MG63 (cell line): ENCODE measurements around the gene GDAP1L1. TPM values are rescaled to one million over a fixed set of nuclear protein-coding genes. Genes with fewer than 3 reads are reported as not detected.

Experiments
- DNase-seq: peaks from one replicate; pipeline ENCODE4 v3.0.0-alpha.2; 2020
- H3K27me3 ChIP-seq: fragments of 250-450 bp; sonication (Bioruptor Pico); 2 replicates; pipeline ENCODE4 v1.5.1; 2020; ENCODE audit warnings: mild to moderate bottlenecking, moderate library complexity
- H3K36me3 ChIP-seq: fragments of 250-450 bp; sonication (Bioruptor Pico); 2 replicates; pipeline ENCODE4 v1.5.1; 2020; ENCODE audit warnings: mild to moderate bottlenecking, moderate library complexity
- H3K4me3 ChIP-seq: fragments of 250-450 bp; sonication (Bioruptor Pico); 2 replicates; pipeline ENCODE4 v1.5.1; 2020; ENCODE audit warnings: mild to moderate bottlenecking, moderate library complexity
- H3K9me3 ChIP-seq: fragments of 250-450 bp; sonication (Bioruptor Pico); 2 replicates; pipeline ENCODE4 v1.5.1; 2020; ENCODE audit warnings: mild to moderate bottlenecking, moderate library complexity
- total RNA-seq: library from RNA; depleted of rRNA; stranded (reverse); fragments of >200 nt; shearing (Covaris generic); gene quantifications from 2 replicates; pipeline ENCODE4 v1.2.3, GENCODE V29; 2014; ENCODE audit warnings: low replicate concordance; rRNA removed

GDAP1L1 gene
- not detected in 2 replicates for total RNA-seq

DNA sequence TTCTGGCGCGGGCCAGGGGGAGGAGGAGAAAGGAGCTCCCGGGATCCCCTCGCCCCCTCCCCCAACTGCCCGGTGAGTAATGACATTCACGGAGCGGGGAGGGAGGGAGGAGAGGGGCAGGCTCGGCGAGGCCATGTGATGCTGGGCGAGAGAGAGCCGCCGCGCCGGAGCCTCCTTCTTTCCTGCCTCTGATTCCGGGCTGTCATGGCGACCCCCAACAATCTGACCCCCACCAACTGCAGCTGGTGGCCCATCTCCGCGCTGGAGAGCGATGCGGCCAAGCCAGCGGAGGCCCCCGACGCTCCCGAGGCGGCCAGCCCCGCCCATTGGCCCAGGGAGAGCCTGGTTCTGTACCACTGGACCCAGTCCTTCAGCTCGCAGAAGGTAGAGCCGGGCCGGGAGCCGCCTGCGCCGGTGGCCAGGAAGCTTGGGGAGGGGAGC, at the start of gene GDAP1L1:
GDAP1L1 (plus strand) TSS at position 178 of the 441 bp plus-strand sequence; CDS start at position 205, 27 bp downstream.
- H3K36me3 ChIP-seq = no peaks in the 10 kb centered on the region
- H3K4me3 ChIP-seq = no peak within 1 kb of the TSS
- no peaks in the 10 kb centered on the region for H3K9me3 ChIP-seq
- no peaks in the 10 kb centered on the region for H3K27me3 ChIP-seq
- no peak for DNase-seq

DNA sequence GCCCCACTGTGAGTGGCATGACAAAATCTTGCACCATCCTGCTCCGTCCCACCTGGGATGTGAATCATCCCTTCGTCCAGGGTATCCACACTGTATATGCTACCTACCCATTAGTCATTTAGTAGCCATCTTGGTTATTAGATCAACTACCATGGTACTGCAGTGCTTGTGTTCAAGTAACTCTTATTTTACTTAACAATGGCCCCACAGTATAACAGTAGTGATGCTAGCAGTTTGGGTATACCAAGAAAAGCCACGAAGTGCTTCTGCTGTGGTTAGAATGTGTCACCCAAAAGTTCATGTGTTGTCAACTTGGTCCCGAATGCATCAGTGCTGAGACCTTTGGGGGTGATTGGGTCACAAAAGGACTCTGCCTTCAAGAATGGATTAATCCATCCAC, 48.2 kb upstream of the GDAP1L1 start:
- no peak for DNase-seq
- Histone ChIP-seq H3K27me3 (no peaks in the 10 kb centered on the region), H3K36me3 (peaks cover 79% of the 10 kb centered on the region), H3K4me3 (no peak overlapping the region), H3K9me3 (no peaks in the 10 kb centered on the region)

DNA sequence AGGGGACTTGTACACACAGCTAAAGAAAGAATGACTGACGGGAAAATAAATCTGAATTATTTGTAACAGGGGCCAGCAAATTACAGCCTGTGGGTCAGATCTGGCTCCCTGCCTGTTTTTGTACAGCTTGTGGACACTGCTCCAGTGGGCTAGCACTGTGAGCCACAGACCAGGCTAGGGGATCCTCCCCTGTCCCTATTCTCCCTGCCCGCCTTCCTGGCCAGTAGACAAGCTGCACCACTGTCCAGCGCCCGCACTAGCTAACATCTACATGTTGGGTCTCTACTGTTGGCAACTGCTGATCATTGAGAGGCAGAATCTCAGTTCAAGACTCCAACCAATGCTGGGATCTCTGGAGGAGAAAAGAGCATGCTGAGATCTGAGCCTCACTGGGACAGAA, 47.2 kb upstream of the GDAP1L1 start:
- H3K36me3 ChIP-seq = peaks cover 85% of the 10 kb centered on the region
- DNase-seq = no peak

DNA sequence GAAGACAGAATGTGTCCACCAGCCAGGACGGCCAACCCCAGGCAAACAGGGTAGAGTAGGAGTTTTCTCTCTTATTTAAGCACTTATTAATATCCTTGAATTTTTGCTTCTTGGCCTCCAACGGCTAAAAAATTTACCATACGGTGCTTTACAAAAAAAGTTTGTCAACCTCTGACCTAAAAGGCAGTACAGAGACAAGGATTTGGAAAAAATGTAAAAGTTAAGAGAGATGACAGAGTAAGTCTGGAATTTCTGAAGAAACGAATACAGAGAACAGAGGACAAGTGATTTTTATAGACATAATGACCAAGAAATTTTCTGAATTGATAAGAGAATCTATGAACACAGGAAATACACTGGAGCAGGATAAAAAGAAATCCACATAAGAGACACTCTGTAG, 46.7 kb upstream of the GDAP1L1 start:
- Histone ChIP-seq H3K27me3 (no peaks in the 10 kb centered on the region), H3K36me3 (peaks cover 90% of the 10 kb centered on the region), H3K4me3 (no peak overlapping the region), H3K9me3 (no peaks in the 10 kb centered on the region)
- DNase-seq = no peak

More for the DNA sequence above, 47.2 kb upstream of the GDAP1L1 start:
- Histone ChIP-seq H3K4me3 (no peak overlapping the region), H3K27me3 (no peaks in the 10 kb centered on the region), H3K9me3 (no peaks in the 10 kb centered on the region)

DNA sequence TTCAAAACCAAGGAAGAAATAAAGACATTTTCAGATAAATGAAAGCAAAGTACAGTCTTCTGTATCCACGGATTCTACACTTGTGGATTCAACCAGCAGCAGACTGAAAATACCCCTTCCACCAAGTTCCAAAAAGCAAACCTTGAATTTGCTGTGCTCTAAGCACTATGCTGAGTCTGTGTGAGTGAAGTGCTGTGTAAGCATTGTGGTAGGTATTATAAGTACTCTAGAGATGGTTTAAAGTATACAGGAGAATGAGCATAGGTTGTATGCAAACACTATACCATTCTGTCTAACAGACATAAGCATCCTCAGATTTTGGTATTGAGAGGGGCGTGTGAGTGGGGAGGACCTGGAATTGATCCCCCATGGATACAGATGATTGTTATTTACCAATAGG, 46.1 kb upstream of the GDAP1L1 start:
- Histone ChIP-seq H3K27me3 (no peaks in the 10 kb centered on the region), H3K4me3 (no peak overlapping the region), H3K9me3 (no peaks in the 10 kb centered on the region), H3K36me3 (peaks cover 89% of the 10 kb centered on the region)
- DNase-seq = no peak

DNA sequence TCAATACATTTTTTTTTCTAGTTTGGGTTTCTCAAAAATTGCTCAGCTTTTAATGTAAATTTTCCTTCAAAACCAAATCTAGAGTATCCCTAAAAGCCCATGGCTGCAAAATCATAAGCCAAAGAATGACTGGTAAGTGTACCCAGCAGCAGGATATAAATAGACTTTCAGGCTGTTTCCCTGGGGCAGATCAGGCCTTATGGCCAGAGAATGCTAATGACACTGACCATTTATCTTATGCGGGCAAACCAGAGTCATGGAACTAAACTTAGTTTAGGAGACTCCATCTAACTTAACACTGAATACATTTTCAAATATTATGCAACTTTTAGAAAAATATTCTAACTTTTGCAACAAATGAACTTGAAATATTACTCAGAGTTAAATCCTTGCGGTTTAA, 43.9 kb upstream of the GDAP1L1 start:
- H3K4me3 ChIP-seq = no peak overlapping the region
- no peaks in the 10 kb centered on the region for H3K9me3 ChIP-seq
- no peaks in the 10 kb centered on the region for H3K27me3 ChIP-seq
- no peak for DNase-seq
- H3K36me3 ChIP-seq = peaks cover 76% of the 10 kb centered on the region

DNA sequence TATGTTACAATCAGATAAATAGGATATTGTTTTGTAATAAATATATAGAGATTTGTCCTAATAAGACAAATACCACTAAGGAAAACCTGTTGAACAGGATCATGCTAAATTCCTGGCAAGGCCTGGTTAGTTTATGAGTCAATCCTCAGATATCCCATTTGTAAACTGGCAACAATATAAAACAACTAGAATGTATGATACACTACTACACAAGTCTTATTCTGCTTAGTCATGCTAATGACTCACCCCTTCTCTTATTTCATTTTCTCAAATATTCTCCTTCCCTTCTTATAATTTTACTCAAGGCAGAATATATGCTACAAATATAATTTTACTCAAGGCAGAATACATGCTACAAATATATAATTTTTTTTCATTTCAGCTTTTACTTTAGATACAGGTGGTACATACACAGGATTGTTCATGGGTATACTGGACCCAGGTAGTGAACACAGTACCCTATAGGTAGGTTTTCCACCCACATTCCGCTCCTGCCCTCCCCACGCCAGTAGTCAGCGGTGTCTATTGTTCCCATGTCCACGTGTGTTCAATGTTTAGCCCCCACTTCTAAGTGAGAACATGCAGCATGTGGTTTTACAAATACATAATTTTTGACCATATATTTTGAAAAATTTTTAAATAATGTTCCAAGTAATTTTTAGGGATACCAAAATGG, 42.8 kb upstream of the GDAP1L1 start:
- no peak overlapping the region for H3K4me3 ChIP-seq
- H3K9me3 ChIP-seq = no peaks in the 10 kb centered on the region
- DNase-seq = no peak
- no peaks in the 10 kb centered on the region for H3K27me3 ChIP-seq
- H3K36me3 ChIP-seq = peaks cover 66% of the 10 kb centered on the region

DNA sequence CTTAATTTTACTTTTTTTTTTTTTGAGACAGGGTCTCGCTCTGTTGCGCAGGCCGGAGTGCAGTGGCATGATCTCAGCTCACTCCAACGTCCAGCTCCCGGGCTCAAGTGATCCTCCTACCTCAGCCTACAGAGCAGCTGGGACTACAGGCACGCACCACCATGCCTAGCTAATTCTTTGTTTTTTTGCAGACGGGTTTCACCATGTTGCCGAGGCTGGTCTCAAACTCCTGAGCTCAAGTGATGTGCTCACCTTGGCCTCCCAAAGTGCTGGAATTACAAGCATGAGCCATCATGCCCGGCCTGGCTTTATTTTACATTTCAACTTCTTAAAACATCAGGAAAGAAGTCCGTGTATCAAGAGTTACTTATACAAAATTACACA, 42.3 kb upstream of the GDAP1L1 start:
- no peak for DNase-seq
- no peak overlapping the region for H3K4me3 ChIP-seq
- H3K36me3 ChIP-seq = peaks cover 61% of the 10 kb centered on the region
- H3K27me3 ChIP-seq = no peaks in the 10 kb centered on the region
- no peaks in the 10 kb centered on the region for H3K9me3 ChIP-seq

DNA sequence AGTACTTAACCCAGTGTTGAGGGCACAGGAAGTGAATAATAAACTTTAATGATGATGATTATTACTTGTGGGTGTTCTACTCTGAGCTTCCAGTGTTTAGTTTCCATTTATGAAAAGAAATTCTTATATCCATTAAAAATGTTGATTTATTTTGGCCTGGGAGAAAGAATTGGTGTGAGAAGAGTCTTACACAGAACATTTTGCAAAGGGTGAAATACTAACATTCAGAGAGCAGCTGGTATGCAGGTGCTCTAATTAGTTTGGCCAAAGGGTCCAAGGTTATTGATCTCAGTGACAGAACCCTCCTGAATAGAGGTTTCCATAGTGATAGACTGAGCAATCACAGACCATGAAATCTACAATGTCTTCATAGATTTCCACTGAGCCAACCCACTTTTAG, 41.0 kb upstream of the GDAP1L1 start:
- H3K36me3 ChIP-seq = peaks cover 48% of the 10 kb centered on the region
- H3K4me3 ChIP-seq = no peak overlapping the region
- H3K9me3 ChIP-seq = no peaks in the 10 kb centered on the region
- H3K27me3 ChIP-seq = no peaks in the 10 kb centered on the region
- DNase-seq = no peak

DNA sequence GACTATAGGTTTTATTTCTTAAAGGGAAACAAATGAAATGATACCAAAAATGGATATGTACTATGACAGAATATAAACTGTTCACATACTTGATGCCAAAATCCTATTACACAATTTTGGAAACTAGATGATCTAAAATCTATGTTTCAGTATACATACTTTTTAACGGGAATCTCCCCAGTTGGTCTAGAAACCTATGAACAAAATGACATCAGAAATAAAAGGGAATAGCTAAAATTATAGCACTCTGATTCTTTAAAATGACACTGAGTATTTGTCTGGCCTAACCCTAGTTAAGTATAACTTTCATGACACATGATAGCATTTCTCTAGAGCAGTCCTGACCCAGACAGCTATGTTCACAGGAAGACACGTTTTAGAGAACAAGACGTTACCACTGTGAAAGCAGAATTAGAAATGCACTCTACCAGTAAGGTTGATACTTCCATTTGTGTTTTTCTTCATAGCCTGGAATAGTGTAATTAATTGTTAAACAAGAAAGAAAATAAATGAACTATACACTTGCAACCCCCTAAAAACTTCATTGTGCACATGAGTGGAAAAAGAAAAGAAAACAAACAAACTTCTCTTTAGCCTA, 39.9 kb upstream of the GDAP1L1 start:
- H3K36me3 ChIP-seq = peaks cover 37% of the 10 kb centered on the region
- no peaks in the 10 kb centered on the region for H3K9me3 ChIP-seq
- no peaks in the 10 kb centered on the region for H3K27me3 ChIP-seq
- DNase-seq = no peak
- H3K4me3 ChIP-seq = 0 out of 2 replicates have a peak overlapping the region, but pooled peaks have one; percentile 84

DNA sequence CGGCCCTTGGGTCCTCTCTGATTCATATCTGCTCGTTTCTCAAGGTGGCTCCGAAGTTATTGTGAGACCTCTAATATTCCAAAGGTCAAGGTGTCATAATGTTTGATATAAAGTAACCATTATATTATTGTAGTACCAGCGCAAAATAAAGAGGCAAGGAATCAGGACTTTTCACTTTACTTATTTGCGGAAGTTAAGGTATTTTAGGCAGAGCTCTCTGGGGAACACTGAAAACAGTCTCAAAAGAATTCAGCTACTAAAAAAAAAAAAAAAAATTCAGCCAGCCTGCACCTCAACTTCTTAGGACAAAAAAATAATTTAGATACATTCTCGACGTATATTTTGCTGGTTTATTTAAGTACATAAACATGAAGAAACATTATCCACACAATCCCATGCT, 38.9 kb upstream of the GDAP1L1 start:
- DNase-seq = no peak
- H3K4me3 ChIP-seq = peak overlapping the region; percentile 84

DNA sequence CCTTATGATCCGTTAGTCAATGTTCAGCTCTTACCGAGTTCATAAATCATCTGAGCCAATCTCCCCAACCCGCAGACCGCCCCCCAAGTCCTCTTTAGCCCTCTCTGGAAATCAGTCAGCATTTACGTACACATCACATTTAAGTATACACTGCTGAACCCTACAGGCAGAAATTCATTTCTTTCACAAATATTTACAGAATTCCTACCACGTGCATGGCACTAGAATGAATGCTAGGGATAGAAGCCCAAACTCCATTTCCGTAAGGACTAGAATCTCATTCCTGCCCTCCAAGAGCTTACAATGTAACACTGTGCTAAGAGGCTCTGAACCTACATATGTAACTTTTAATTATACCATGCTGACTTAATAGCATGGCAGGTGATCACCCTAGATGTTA, 38.3 kb upstream of the GDAP1L1 start:
- H3K27me3 ChIP-seq = no peaks in the 10 kb centered on the region
- DNase-seq = no peak
- peak overlapping the region; percentile 84 for H3K4me3 ChIP-seq
- peaks cover 22% of the 10 kb centered on the region for H3K36me3 ChIP-seq
- H3K9me3 ChIP-seq = no peaks in the 10 kb centered on the region

More for the DNA sequence above, 38.9 kb upstream of the GDAP1L1 start:
- H3K27me3 ChIP-seq = no peaks in the 10 kb centered on the region
- no peaks in the 10 kb centered on the region for H3K9me3 ChIP-seq
- peaks cover 27% of the 10 kb centered on the region for H3K36me3 ChIP-seq

DNA sequence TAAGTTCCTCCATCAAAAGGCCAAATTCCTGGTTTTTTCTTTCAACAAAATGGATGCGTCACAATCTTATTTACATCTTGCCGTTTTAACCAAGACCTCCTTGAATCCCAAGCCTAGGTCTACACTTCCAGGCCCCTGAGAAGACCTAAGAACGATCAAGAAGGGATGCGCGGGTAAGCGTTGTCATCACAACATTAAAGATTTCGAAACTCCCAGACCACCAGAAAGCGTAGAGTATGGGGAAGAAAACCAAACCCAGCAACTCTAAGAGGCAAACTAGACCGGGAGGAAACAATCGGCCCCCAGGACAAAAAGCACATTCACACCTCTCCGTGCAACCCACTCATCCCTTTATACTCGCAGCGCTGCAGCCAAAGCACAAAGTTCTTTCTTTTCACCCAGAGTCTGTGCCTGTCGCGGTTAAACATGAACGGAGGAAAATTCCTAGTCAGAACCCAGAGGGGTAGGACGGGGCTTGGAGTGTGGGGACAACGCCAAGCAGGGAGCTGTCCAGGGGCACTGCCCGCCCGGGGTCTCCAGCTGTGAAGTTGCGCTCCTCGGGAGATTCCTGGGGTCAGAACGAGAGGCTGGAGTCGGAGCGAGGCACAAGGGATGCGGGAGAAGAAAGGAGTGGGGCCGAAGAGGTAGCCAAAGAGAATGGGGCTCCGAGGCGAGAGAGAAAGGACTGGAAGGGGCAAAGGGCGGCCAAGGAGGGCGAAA, 37.3 kb upstream of the GDAP1L1 start:
- H3K4me3 ChIP-seq = peak overlapping the region; percentile 84
- H3K36me3 ChIP-seq = peaks cover 17% of the 10 kb centered on the region
- H3K27me3 ChIP-seq = no peaks in the 10 kb centered on the region
- H3K9me3 ChIP-seq = no peaks in the 10 kb centered on the region
- DNase-seq = peak; percentile 51

DNA sequence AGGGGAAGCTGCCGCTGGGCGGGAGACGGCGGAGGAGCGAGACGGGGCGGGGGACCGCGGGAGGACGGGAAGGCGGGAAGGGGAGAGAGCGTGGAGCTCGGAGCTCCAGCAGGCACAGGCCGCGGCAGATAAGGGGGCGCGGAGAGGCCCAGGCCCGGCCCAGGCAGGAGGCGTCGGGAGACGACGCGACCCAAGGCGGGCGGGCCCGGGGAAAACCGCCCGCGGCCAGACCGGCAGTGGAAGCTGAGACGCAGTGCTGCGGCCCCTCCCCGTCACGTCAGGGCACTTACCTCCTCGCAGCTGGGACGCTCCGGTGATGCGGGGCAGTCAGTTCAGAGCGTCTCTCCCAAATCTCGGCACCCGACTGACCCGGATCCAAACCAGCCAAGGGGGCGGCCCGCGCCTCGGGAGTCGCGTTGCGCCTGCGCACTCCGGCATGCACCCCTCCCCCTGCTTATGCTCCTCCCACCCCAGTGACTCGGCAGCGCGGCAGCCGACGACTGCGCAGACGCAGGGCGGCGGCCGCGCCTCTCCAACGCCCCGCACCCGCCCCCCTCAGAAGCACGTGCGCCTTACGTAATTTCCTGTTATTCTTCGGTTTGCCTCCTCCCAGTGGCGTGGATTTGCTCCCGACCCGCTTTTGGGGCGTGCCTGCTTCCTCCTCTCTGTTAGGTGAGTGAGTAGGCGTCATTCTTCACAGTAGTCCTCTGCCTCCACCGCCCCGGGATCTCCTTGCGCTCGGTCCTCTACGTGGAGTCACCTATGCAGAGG, 36.5 kb upstream of the GDAP1L1 start, which contains the start of gene OSER1:
OSER1 (minus strand) TSS at position 366 of the 771 bp plus-strand sequence. CDS start 3,814 bp downstream, outside the sequence.
- DNase-seq = peak; percentile 98
- peak within 1 kb of the TSS; percentile 84 for H3K4me3 ChIP-seq
- H3K9me3 ChIP-seq = no peaks in the 10 kb centered on the region
- peaks cover 10% of the 10 kb centered on the region for H3K36me3 ChIP-seq
- H3K27me3 ChIP-seq = no peaks in the 10 kb centered on the region

DNA sequence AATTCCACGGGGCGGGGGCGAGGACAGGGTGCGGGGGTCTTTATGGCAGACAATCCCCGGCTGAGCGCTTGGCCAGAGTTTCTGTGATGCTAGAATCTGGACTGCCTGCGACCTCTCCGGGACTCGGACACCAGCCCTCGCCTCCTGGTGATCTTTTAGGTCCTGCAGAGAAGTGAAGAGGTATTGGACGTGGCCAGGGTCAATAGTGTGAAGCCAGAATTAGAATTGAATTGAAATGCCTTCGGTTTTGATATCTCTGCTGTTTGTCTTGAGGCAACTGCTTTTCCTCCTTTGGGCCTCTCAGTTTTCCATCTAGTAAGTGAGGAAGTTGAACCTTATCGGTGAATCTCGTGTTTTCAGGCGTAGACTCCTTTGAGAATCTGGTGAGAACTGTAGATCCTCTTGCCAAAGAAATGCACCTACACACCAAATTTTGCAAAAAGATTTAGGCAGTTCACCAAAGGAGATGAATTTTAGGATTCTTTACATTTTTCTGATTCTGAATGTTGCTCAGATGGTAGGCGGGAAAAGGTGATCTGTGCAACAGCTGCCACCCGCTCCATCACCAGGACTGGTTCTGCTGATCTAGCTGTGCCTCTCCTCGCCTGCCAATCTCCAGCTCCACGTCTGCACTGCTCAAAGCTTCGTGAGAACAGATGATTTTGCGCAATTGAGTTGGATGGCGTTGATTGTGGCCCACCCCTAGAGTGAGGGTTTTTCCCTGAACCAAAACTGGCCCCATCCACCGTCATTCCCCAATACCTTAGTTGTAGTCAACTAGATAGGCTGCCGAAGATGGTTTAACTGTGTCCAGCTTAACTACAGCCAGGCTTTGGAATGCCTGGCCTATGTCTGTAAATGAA, 35.7 kb upstream of the GDAP1L1 start:
- Histone ChIP-seq H3K27me3 (no peaks in the 10 kb centered on the region), H3K9me3 (no peaks in the 10 kb centered on the region), H3K36me3 (peaks cover 4% of the 10 kb centered on the region; the same call in 1 of the 2 replicates), H3K4me3 (peak overlapping the region; percentile 84)
- DNase-seq = no peak

DNA sequence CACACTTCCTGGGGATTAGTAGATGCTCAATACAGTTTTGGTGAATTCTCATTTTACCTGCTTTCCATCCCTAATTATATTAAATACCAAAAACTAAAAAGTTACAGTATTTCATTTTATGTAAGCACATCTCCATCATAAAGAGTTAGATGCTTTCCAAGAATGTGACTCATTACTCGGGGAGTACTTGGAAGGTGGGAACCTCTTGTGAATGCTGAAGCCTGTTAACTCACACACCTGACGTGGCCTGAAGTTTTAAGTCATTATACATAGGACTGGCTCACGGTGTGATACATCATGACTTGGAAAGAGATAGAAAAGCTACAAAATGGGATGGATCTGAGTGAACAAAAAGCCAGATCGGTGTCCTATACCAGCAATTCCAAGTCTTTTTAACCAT, 34.3 kb upstream of the GDAP1L1 start:
- DNase-seq = no peak
- H3K36me3 ChIP-seq = no peaks in the 10 kb centered on the region; the same call in 1 of the 2 replicates
- no peaks in the 10 kb centered on the region for H3K27me3 ChIP-seq
- H3K4me3 ChIP-seq = no peak overlapping the region
- H3K9me3 ChIP-seq = no peaks in the 10 kb centered on the region
